GM12865 (cell line): Measurements from ENCODE around the gene ARHGAP24.

Source experiments
- DNase-seq: peaks from one replicate; pipeline ENCODE4 v3.0.0; 2010; ENCODE audit warnings: low read depth
- H3K4me3 ChIP-seq: 2 replicates; pipeline ENCODE4 v1.5.1; 2011; ENCODE audit warnings: mild to moderate bottlenecking, low read depth, low read length, control low read depth
- CTCF ChIP-seq: IDR thresholded peaks from 2 replicates; pipeline ENCODE4 v1.5.1; 2011; ENCODE audit warnings: low read length, control low read depth, low read depth, inconsistent platforms; ENCODE audit not compliant: insufficient read depth; ENCODE audit errors: missing control alignments

The ARHGAP24 gene

GRCh38 chr4:85938062-85938461 lies 463.1 kb downstream of the ARHGAP24 start:
- no peak for TF ChIP-seq CTCF
- no peak for DNase-seq
- H3K4me3 ChIP-seq = no peak overlapping the region

GRCh38 chr4:85938902-85939301 lies 464.0 kb downstream of the ARHGAP24 start:
- no peak for DNase-seq
- no peak overlapping the region for H3K4me3 ChIP-seq
- TF ChIP-seq CTCF = no peak

GRCh38 chr4:85939595-85939994 lies 464.6 kb downstream of the ARHGAP24 start:
- TF ChIP-seq CTCF = no peak
- no peak overlapping the region for H3K4me3 ChIP-seq
- DNase-seq = no peak

GRCh38 chr4:85940151-85940550 lies 465.2 kb downstream of the ARHGAP24 start:
- TF ChIP-seq CTCF = no peak
- no peak for DNase-seq
- H3K4me3 ChIP-seq = no peak overlapping the region

- DNase-seq = no peak
- H3K4me3 ChIP-seq = no peak overlapping the region
- TF ChIP-seq CTCF = no peak
Measured at GRCh38 chr4:85942107-85942506, 467.2 kb downstream of the ARHGAP24 start.

- H3K4me3 ChIP-seq = no peak overlapping the region
- TF ChIP-seq CTCF = no peak
- no peak for DNase-seq
Measured at GRCh38 chr4:85946821-85947220, 471.9 kb downstream of the ARHGAP24 start.

- no peak for DNase-seq
- no peak for TF ChIP-seq CTCF
- no peak overlapping the region for H3K4me3 ChIP-seq
Measured at GRCh38 chr4:85951099-85951498, 476.1 kb downstream of the ARHGAP24 start.
